NT2/D1 (cell line): ENCODE results near the gene IL32.

Experiments used
- SUZ12 ChIP-seq: IDR thresholded peaks from 2 replicates; pipeline ENCODE4 v1.6.1; 2011; ENCODE audit not compliant: insufficient read length, insufficient read depth; ENCODE audit errors: extremely low read depth
- YY1 ChIP-seq: IDR thresholded peaks from 2 replicates; pipeline ENCODE4 v1.6.1; 2011; ENCODE audit not compliant: insufficient read length, insufficient read depth
- ZNF274 ChIP-seq: IDR thresholded peaks from 2 replicates; pipeline ENCODE4 v1.6.1; 2011; ENCODE audit warnings: mild to moderate bottlenecking, low read depth, low read length

DNA sequence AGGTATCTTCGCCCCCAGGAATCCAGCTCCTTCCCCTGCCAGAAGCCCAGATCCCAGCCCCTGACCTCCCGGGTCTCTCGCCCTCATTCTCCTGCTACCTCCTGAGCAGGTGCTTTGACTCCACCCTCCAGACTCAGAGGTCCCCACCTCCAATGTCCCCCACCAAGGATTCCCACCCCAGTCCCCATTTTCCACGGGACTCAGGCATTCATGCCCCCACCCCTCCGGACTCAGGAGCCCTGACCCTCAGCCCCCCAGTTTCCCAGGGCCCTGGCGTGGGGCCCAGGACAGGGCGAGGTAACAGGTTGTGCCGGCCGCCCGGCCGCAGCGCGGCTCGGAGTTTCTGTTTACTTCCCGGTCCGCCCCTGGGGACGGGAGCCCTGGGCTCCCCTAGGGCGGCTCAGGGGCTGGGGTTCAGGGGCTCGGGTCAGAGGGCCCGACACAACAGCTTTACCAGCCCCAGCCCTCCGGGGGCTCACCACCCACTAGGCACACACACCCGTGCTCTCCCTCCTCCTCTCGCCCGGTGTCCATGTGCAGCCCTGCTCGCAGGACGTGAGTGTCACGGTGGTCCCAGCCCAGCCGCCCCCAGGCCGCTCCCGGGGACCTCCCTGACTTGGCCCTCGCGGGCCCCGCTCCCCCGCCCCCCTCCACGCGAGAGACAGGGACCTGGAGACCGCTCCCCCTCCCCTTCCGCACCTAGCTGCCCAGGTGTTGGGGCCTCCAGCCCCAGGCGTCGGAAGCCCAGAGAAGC is 29.3 kb upstream of the IL32 start:
- TF ChIP-seq ZNF274 = no peak
- no peak for TF ChIP-seq YY1
- TF ChIP-seq SUZ12 = no peak
